Type B pancreatic cell (in vitro differentiated cells): ENCODE data around the gene GNB1. TPM values are rescaled to one million over a fixed set of nuclear protein-coding genes. Genes with fewer than 3 reads are reported as not detected.

Experiments
- DNase-seq: peaks from one replicate; pipeline ENCODE4 v3.0.0; 2021; ENCODE audit warnings: mixed read lengths; ENCODE audit not compliant: unreplicated experiment; ENCODE audit errors: extremely low spot score
- H3K27ac Mint-ChIP-seq: 2 replicates; pipeline ENCODE4 v1.8.0; 2021; ENCODE audit warnings: mild to moderate bottlenecking, mixed read lengths
- H3K27me3 Mint-ChIP-seq: 2 replicates; pipeline ENCODE4 v1.8.0; 2021; ENCODE audit warnings: mixed read lengths
- H3K36me3 Mint-ChIP-seq: 2 replicates; pipeline ENCODE4 v1.8.0; 2021; ENCODE audit warnings: mixed read lengths
- H3K4me1 Mint-ChIP-seq: one replicate; pipeline ENCODE4 v1.8.0; 2021; ENCODE audit warnings: mixed read lengths; ENCODE audit not compliant: unreplicated experiment
- H3K4me3 Mint-ChIP-seq: 2 replicates; pipeline ENCODE4 v1.8.0; 2021; ENCODE audit warnings: mild to moderate bottlenecking, mixed read lengths
- H3K9me3 Mint-ChIP-seq: 2 replicates; pipeline ENCODE4 v1.8.0; 2021; ENCODE audit warnings: mixed read lengths
- CTCF ChIP-seq: fragments of 200-600 bp; sonication (generic); conservative IDR thresholded peaks from 2 replicates; pipeline ENCODE4 v1.5.0; 2021; ENCODE audit warnings: antibody characterized with exemption, mild to moderate bottlenecking
- total RNA-seq: library from RNA; stranded (reverse); gene quantifications from 2 replicates; pipeline ENCODE4 v1.2.1, GENCODE V29; 2021; ENCODE audit warnings: low replicate concordance

GNB1 gene
- total RNA-seq, 1 donor from 2014 or later: 297 TPM

DNA sequence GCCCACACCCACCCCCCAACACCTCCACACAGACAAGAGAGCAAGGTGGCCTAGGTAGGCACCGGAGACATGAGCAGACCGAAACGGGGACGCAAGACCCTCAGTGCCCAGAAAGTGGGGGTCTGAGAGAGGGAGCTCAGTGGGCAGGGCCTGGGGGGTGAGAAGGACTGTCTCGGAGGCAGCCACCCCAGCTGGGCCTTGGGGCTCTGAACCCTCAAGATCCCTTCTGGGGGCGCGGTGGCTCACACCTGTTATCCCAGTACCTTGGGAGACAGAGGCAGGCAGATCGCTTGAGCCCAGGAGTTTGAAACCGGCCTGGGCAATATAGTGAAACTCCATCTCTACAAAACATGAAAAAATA, 9.1 kb upstream of the GNB1 start:
- no peak overlapping the region for H3K4me3 Mint-ChIP-seq
- H3K27ac Mint-ChIP-seq: no peak overlapping the region
- no peaks in the 10 kb centered on the region for H3K9me3 Mint-ChIP-seq
- TF ChIP-seq CTCF: no peak
- H3K4me1 Mint-ChIP-seq: peaks cover 2% of the 10 kb centered on the region
- no peaks in the 10 kb centered on the region for H3K27me3 Mint-ChIP-seq
- H3K36me3 Mint-ChIP-seq: no peaks in the 10 kb centered on the region
- no peak for DNase-seq

- peaks cover 6% of the 10 kb centered on the region for H3K4me1 Mint-ChIP-seq
- no peaks in the 10 kb centered on the region for H3K36me3 Mint-ChIP-seq
- no peaks in the 10 kb centered on the region for H3K9me3 Mint-ChIP-seq
- no peak for DNase-seq
- no peak overlapping the region for H3K4me3 Mint-ChIP-seq
- no peaks in the 10 kb centered on the region for H3K27me3 Mint-ChIP-seq
- no peak for TF ChIP-seq CTCF
- no peak overlapping the region for H3K27ac Mint-ChIP-seq
Measured at GRCh38 chr1:1899266-1899966, 8.5 kb upstream of the GNB1 start.

GRCh38 chr1:1898246-1898933, 7.5 kb upstream of the GNB1 start:
- no peak for DNase-seq
- Mint-ChIP-seq H3K27me3 (no peaks in the 10 kb centered on the region), H3K9me3 (no peaks in the 10 kb centered on the region), H3K4me3 (no peak overlapping the region), H3K36me3 (no peaks in the 10 kb centered on the region), H3K27ac (no peak overlapping the region), H3K4me1 (peaks cover 6% of the 10 kb centered on the region)
- TF ChIP-seq CTCF: no peak

GRCh38 chr1:1895456-1896336, 4.8 kb upstream of the GNB1 start:
- H3K36me3 Mint-ChIP-seq: no peaks in the 10 kb centered on the region
- peak overlapping the region; percentile 37 for H3K27ac Mint-ChIP-seq
- H3K9me3 Mint-ChIP-seq: no peaks in the 10 kb centered on the region
- no peak overlapping the region for H3K4me3 Mint-ChIP-seq
- H3K4me1 Mint-ChIP-seq: peaks cover 14% of the 10 kb centered on the region
- no peak for TF ChIP-seq CTCF
- H3K27me3 Mint-ChIP-seq: no peaks in the 10 kb centered on the region
- no peak for DNase-seq

DNA sequence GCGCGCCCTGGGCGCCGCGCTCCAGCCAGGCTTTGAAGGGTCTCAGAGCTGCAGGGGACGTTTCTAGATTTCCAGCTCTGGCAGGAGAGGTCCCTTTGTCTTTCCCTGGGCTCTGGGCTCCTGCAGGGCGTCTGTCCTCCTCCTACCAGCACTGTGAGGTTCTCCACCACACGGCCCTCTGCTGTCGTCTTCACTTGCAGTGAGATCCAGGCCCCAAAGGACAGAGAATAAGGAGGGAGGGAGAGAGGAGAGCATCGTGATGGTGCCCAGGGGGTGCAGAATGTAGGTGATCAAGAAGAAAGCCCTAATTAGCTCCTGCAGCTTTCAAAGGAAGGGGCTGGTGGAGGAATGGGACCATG, 4.2 kb upstream of the GNB1 start:
- Mint-ChIP-seq H3K9me3 (no peaks in the 10 kb centered on the region), H3K27me3 (no peaks in the 10 kb centered on the region), H3K4me1 (peaks cover 14% of the 10 kb centered on the region), H3K36me3 (no peaks in the 10 kb centered on the region), H3K4me3 (peak overlapping the region; percentile 64), H3K27ac (peak overlapping the region; percentile 90)
- no peak for DNase-seq
- TF ChIP-seq CTCF: no peak
